WTC11 (cell line): ENCODE measurements around the gene PHC1. TPM values are rescaled to one million over a fixed set of nuclear protein-coding genes. Genes with fewer than 3 reads are reported as not detected.
A peak's percentile ranks its signal among the peaks of the same experiment; 100 is the strongest.

Experiments
- ATAC-seq: fragments of 200-7000 bp; cut with Tn5 transposase; 2 replicates; pipeline ENCODE4 v1.10.0; 2021; ENCODE audit warnings: mild to moderate bottlenecking, moderate library complexity
- CTCF ChIA-PET: fragments of 300-600 bp; sonication (Branson Sonifier 250); formaldehyde crosslinking; loops from one replicate; lab custom pipeline; 2021; ENCODE audit warnings: antibody characterized with exemption; lab: Charles Lee
- POLR2A ChIA-PET: fragments of 350-600 bp; sonication (Branson Sonifier 250); formaldehyde crosslinking; loops from one replicate; lab custom pipeline; 2021; ENCODE audit warnings: antibody characterized with exemption; lab: Charles Lee
- DNase-seq: peaks from one replicate; pipeline ENCODE4 v3.0.0; 2021; ENCODE audit warnings: low spot score
- H3K27ac Mint-ChIP-seq: 2 replicates; pipeline ENCODE4 v1.8.0; 2021; ENCODE audit warnings: mixed read lengths
- H3K27me3 Mint-ChIP-seq: 2 replicates; pipeline ENCODE4 v1.8.0; 2021; ENCODE audit warnings: low read depth, mild to moderate bottlenecking, moderate library complexity, mixed read lengths
- H3K36me3 Mint-ChIP-seq: 2 replicates; pipeline ENCODE4 v1.8.0; 2021; ENCODE audit warnings: mixed read lengths
- H3K4me1 Mint-ChIP-seq: 2 replicates; pipeline ENCODE4 v1.8.0; 2022; ENCODE audit warnings: mixed read lengths
- H3K4me3 Mint-ChIP-seq: 2 replicates; pipeline ENCODE4 v1.8.0; 2021; ENCODE audit warnings: mild to moderate bottlenecking, moderate library complexity, mixed read lengths
- H3K9me3 Mint-ChIP-seq: 2 replicates; pipeline ENCODE4 v1.8.0; 2021; ENCODE audit warnings: mixed read lengths
- ATF1 ChIP-seq: sonication (generic); formaldehyde crosslinking; IDR thresholded peaks from 2 replicates; pipeline ENCODE4 v1.8.1; 2023; ENCODE audit warnings: mild to moderate bottlenecking, moderate library complexity, missing genetic modification reagents
- CDX4 ChIP-seq: fragments of 250-450 bp; sonication (Bioruptor Pico); IDR thresholded peaks from 2 replicates; pipeline ENCODE4 v1.9.0; 2021; ENCODE audit warnings: moderate library complexity, mild to moderate bottlenecking, inconsistent platforms, borderline replicate concordance
- CREM ChIP-seq: sonication (generic); formaldehyde crosslinking; IDR thresholded peaks from 2 replicates; pipeline ENCODE4 v1.8.1; 2022; ENCODE audit warnings: mild to moderate bottlenecking, missing genetic modification reagents, moderate library complexity
- E2F1 ChIP-seq: sonication (generic); formaldehyde crosslinking; IDR thresholded peaks from 2 replicates; pipeline ENCODE4 v1.8.0; 2022; ENCODE audit warnings: mild to moderate bottlenecking, missing genetic modification reagents
- FOXJ3 ChIP-seq: sonication (generic); formaldehyde crosslinking; IDR thresholded peaks from 2 replicates; pipeline ENCODE4 v1.9.0; 2021; ENCODE audit warnings: missing genetic modification reagents, mild to moderate bottlenecking, borderline replicate concordance
- FOXP4 ChIP-seq: sonication (generic); formaldehyde crosslinking; IDR thresholded peaks from 2 replicates; pipeline ENCODE4 v1.8.0; 2022; ENCODE audit warnings: mild to moderate bottlenecking, missing genetic modification reagents
- HMGXB4 ChIP-seq: sonication (generic); formaldehyde crosslinking; IDR thresholded peaks from 2 replicates; pipeline ENCODE4 v1.8.1; 2023; ENCODE audit warnings: mild to moderate bottlenecking, moderate library complexity, missing genetic modification reagents
- NFE2L1 ChIP-seq: sonication (generic); formaldehyde crosslinking; IDR thresholded peaks from 2 replicates; pipeline ENCODE4 v1.8.1; 2023; ENCODE audit warnings: missing genetic modification reagents
- NR1H2 ChIP-seq: sonication (generic); formaldehyde crosslinking; IDR thresholded peaks from 2 replicates; pipeline ENCODE4 v1.9.0; 2021; ENCODE audit warnings: mild to moderate bottlenecking, moderate library complexity, missing genetic modification reagents
- NR2C2 ChIP-seq: sonication (generic); formaldehyde crosslinking; IDR thresholded peaks from 2 replicates; pipeline ENCODE4 v1.8.0; 2022; ENCODE audit warnings: mild to moderate bottlenecking, missing genetic modification reagents
- PREB ChIP-seq: sonication (generic); formaldehyde crosslinking; IDR thresholded peaks from 2 replicates; pipeline ENCODE4 v1.8.1; 2022; ENCODE audit warnings: mild to moderate bottlenecking, missing genetic modification reagents, moderate library complexity, borderline replicate concordance
- SMAD4 ChIP-seq: sonication (generic); formaldehyde crosslinking; IDR thresholded peaks from 2 replicates; pipeline ENCODE4 v1.8.0; 2022; ENCODE audit warnings: mild to moderate bottlenecking, missing genetic modification reagents
- TEAD4 ChIP-seq: sonication (generic); formaldehyde crosslinking; IDR thresholded peaks from 2 replicates; pipeline ENCODE4 v1.8.0; 2022; ENCODE audit warnings: mild to moderate bottlenecking, missing genetic modification reagents
- ZNF121 ChIP-seq: sonication (generic); formaldehyde crosslinking; IDR thresholded peaks from 2 replicates; pipeline ENCODE4 v1.8.0; 2023; ENCODE audit warnings: missing genetic modification reagents
- ZNF138 ChIP-seq: sonication (generic); formaldehyde crosslinking; conservative IDR thresholded peaks from 2 replicates; pipeline ENCODE4 v1.8.1; 2022; ENCODE audit warnings: mild to moderate bottlenecking, moderate library complexity, missing genetic modification reagents
- ZNF232 ChIP-seq: sonication (generic); formaldehyde crosslinking; IDR thresholded peaks from 2 replicates; pipeline ENCODE4 v1.8.0; 2022; ENCODE audit warnings: mild to moderate bottlenecking, missing genetic modification reagents
- ZNF423 ChIP-seq: fragments of 250-450 bp; sonication (Bioruptor Pico); IDR thresholded peaks from 2 replicates; pipeline ENCODE4 v2.1.2; 2022; ENCODE audit warnings: mild to moderate bottlenecking, moderate library complexity
- total RNA-seq: library from RNA; stranded (reverse); gene quantifications from 3 replicates; pipeline ENCODE4 v1.2.3, GENCODE V29; 2021

PHC1 gene
- total RNA-seq, 1 experiment from 2014 or later: 733 TPM

- ATAC-seq (no peak), DNase-seq (no peak)
- H3K4me1 Mint-ChIP-seq: peaks cover 49% of the 10 kb centered on the region
- POLR2A ChIA-PET: no interaction called here
- peak overlapping the region; percentile 69 for H3K27ac Mint-ChIP-seq
- peaks cover 34% of the 10 kb centered on the region for H3K36me3 Mint-ChIP-seq
- H3K9me3 Mint-ChIP-seq: peaks cover 30% of the 10 kb centered on the region
- CTCF ChIA-PET: interaction anchor here (1.3 kb wide), 1 partner anchor 14 kb away, joined by 6 read pairs; no protein-coding TSS in a partner anchor
- no peak overlapping the region for H3K4me3 Mint-ChIP-seq
- no peaks in the 10 kb centered on the region for H3K27me3 Mint-ChIP-seq
- TF ChIP-seq ZNF423 (CRISPR knock-in tag) (no peak), CDX4 (CRISPR knock-in tag) (no peak), FOXP4 (no peak), CREM (CRISPR knock-in tag) (no peak), NFE2L1 (CRISPR knock-in tag) (no peak), TEAD4 (CRISPR knock-in tag) (no peak), FOXJ3 (no peak), PREB (CRISPR knock-in tag) (no peak)
These were observed 9.6 kb upstream of the PHC1 start for GRCh38 chr12:8904665-8905064.

- DNase-seq (no peak), ATAC-seq (peak; percentile 12; the same call in 1 of the 2 replicates)
- peaks cover 25% of the 10 kb centered on the region for H3K36me3 Mint-ChIP-seq
- CTCF ChIA-PET: interaction anchor here (2.3 kb wide), 1 partner anchor 45 kb away, joined by 10 read pairs; no protein-coding TSS in a partner anchor
- peaks cover 22% of the 10 kb centered on the region for H3K9me3 Mint-ChIP-seq
- no peak overlapping the region; the same call in 1 of the 2 replicates for H3K4me3 Mint-ChIP-seq
- no peak for TF ChIP-seq NR1H2 (CRISPR knock-in tag)
- H3K27ac Mint-ChIP-seq: peak overlapping the region; percentile 99
- H3K27me3 Mint-ChIP-seq: no peaks in the 10 kb centered on the region
- peaks cover 58% of the 10 kb centered on the region for H3K4me1 Mint-ChIP-seq
- POLR2A ChIA-PET: interaction anchor here (2.0 kb wide), 1 partner anchor 15 kb away, joined by 8 read pairs; no protein-coding TSS in a partner anchor
These were observed 8.8 kb upstream of the PHC1 start for GRCh38 chr12:8905546-8905945.

- Mint-ChIP-seq H3K4me1 (peaks cover 68% of the 10 kb centered on the region), H3K27ac (peak overlapping the region; percentile 99), H3K4me3 (peak overlapping the region; percentile 49), H3K36me3 (peaks cover 16% of the 10 kb centered on the region), H3K27me3 (no peaks in the 10 kb centered on the region), H3K9me3 (peaks cover 14% of the 10 kb centered on the region)
- DNase-seq (no peak), ATAC-seq (peak; percentile 32)
- no peak for TF ChIP-seq ATF1 (CRISPR knock-in tag)
- no peak for TF ChIP-seq HMGXB4
- no peak for TF ChIP-seq E2F1 (CRISPR knock-in tag)
- peak; percentile 6; the same call in 1 of the 2 replicates for TF ChIP-seq ZNF121 (CRISPR knock-in tag)
- TF ChIP-seq ZNF138 (CRISPR knock-in tag): no peak
- TF ChIP-seq FOXJ3: no peak
- no peak for TF ChIP-seq ZNF232 (CRISPR knock-in tag)
- TF ChIP-seq SMAD4 (CRISPR knock-in tag): no peak
- TF ChIP-seq NR2C2: no peak
- ChIA-PET POLR2A (interaction anchor here (0.6 to 2.0 kb wide), 2 partner anchors 16 to 41 kb away, joined by 5 to 8 read pairs; no protein-coding TSS in a partner anchor), CTCF (interaction anchor here (2.2 to 2.3 kb wide), 2 partner anchors 16 to 46 kb away, joined by 10 to 15 read pairs; no protein-coding TSS in a partner anchor)
These were observed 7.8 kb upstream of the PHC1 start for GRCh38 chr12:8906266-8907180.
